ENCODE measurements around the gene FTO. TPM values are rescaled to one million over a fixed set of nuclear protein-coding genes. Genes with fewer than 3 reads are reported as not detected.

FTO gene
- polyA plus RNA-seq, 3 donors, result 16.8 to 51.0 (median 37.7) TPM

GRCh38 chr16:54152362-54153239 is 448.6 kb downstream of the FTO start:
- Mint-ChIP-seq H3K27ac (no peak overlapping the region), H3K4me3 (no peak overlapping the region), H3K4me1 (no peaks in the 10 kb centered on the region), H3K27me3 (ENCODE audit: low read depth in 3 of 3) (peaks cover 0 to 3% (median 1%) of the 10 kb centered on the region in 3 donors), H3K36me3 (no peaks in the 10 kb centered on the region), H3K9me3 (peaks cover 12 to 19% (median 16%) of the 10 kb centered on the region in 7 donors)
- TF ChIP-seq CTCF (IDR thresholded peaks at IDR 0.05), result no peak
- no peak overlapping the region for H3K9ac ChIP-seq (ENCODE audit: insufficient read depth, low read length, poor library complexity, severe bottlenecking)
- H3K79me2 ChIP-seq (ENCODE audit: insufficient read depth, low read length), result no peaks in the 10 kb centered on the region
- H3K27me3 ChIP-seq (ENCODE audit: control insufficient read depth in 2 of 2, insufficient read depth in 2 of 2, low read length in 2 of 2), result no peaks in the 10 kb centered on the region
- no peak overlapping the region for H3K4me3 ChIP-seq (replicated peaks in 1 of 3; ENCODE audit: low read depth in 2 of 3, low read length in 3 of 3)
- no peak overlapping the region for H2AFZ ChIP-seq (ENCODE audit: insufficient read depth, low read depth, low read length, poor library complexity, severe bottlenecking)
- H4K20me1 ChIP-seq (ENCODE audit: insufficient read depth, low read length), result no peaks in the 10 kb centered on the region
- intact Hi-C loops (cut with micrococcal nuclease), result no loop called here
- H3K9me3 ChIP-seq (replicated peaks in 1 of 2; ENCODE audit: control insufficient read depth in 1 of 2, insufficient read depth in 1 of 2, low read length in 2 of 2), result peaks cover 11 to 27% of the 10 kb centered on the region in 2 donors
- H3K4me2 ChIP-seq (replicated peaks; ENCODE audit: extremely low read depth, low read length, poor library complexity, severe bottlenecking), result no peak overlapping the region
- DNase-seq, result no peak
- H3K36me3 ChIP-seq (replicated peaks in 1 of 2; ENCODE audit: control insufficient read depth in 1 of 2, insufficient read depth in 2 of 2, low read length in 2 of 2), result no peaks in the 10 kb centered on the region
- H3K4me1 ChIP-seq (ENCODE audit: control insufficient read depth in 1 of 2, insufficient read depth in 2 of 2, low read length in 2 of 2), result no peaks in the 10 kb centered on the region
- no peak overlapping the region for H3K27ac ChIP-seq (ENCODE audit: low read depth in 1 of 2, low read length in 2 of 2)
- 96% methylated on average over 14 of the region's 19 CpGs for WGBS (ENCODE audit: insufficient coverage)

- Mint-ChIP-seq H3K9me3 (peaks cover 12 to 19% (median 16%) of the 10 kb centered on the region in 7 donors), H3K4me1 (no peaks in the 10 kb centered on the region), H3K27ac (no peak overlapping the region), H3K4me3 (no peak overlapping the region), H3K36me3 (no peaks in the 10 kb centered on the region), H3K27me3 (ENCODE audit: low read depth in 3 of 3) (no peaks in the 10 kb centered on the region)
- Histone ChIP-seq H3K9me3 (replicated peaks in 1 of 2; ENCODE audit: control insufficient read depth in 1 of 2, insufficient read depth in 1 of 2, low read length in 2 of 2) (peaks cover 11 to 27% of the 10 kb centered on the region in 2 donors), H3K9ac (ENCODE audit: insufficient read depth, low read length, poor library complexity, severe bottlenecking) (no peak overlapping the region), H3K27me3 (ENCODE audit: control insufficient read depth in 2 of 2, insufficient read depth in 2 of 2, low read length in 2 of 2) (no peaks in the 10 kb centered on the region), H3K79me2 (ENCODE audit: insufficient read depth, low read length) (no peaks in the 10 kb centered on the region), H3K27ac (ENCODE audit: low read depth in 1 of 2, low read length in 2 of 2) (no peak overlapping the region), H3K4me2 (replicated peaks; ENCODE audit: extremely low read depth, low read length, poor library complexity, severe bottlenecking) (no peak overlapping the region), H3K36me3 (replicated peaks in 1 of 2; ENCODE audit: control insufficient read depth in 1 of 2, insufficient read depth in 2 of 2, low read length in 2 of 2) (no peaks in the 10 kb centered on the region), H3K4me1 (ENCODE audit: control insufficient read depth in 1 of 2, insufficient read depth in 2 of 2, low read length in 2 of 2) (no peaks in the 10 kb centered on the region), H4K20me1 (ENCODE audit: insufficient read depth, low read length) (no peaks in the 10 kb centered on the region), H2AFZ (ENCODE audit: insufficient read depth, low read depth, low read length, poor library complexity, severe bottlenecking) (no peak overlapping the region), H3K4me3 (replicated peaks in 1 of 3; ENCODE audit: low read depth in 2 of 3, low read length in 3 of 3) (no peak overlapping the region)
- DNase-seq, result no peak
- no peak for TF ChIP-seq CTCF (IDR thresholded peaks at IDR 0.05)
- intact Hi-C loops (cut with micrococcal nuclease), result no loop called here
- 83% methylated on average over 1 of the region's 12 CpGs for WGBS (ENCODE audit: insufficient coverage)
Measured at GRCh38 chr16:54153240-54153934, 449.4 kb downstream of the FTO start.

Data from CD14-positive monocyte (primary cell).